Endothelial cell of umbilical vein (primary cell): Measurements from ENCODE around the gene PLB1. TPM values are rescaled to one million over a fixed set of nuclear protein-coding genes. Genes with fewer than 3 reads are reported as not detected.

Source experiments
- BruUV-seq: library from RNA; stranded (reverse); fragments of 400-500 nt; replicated peaks from 2 replicates; lab custom pipeline; 2021; lab: Mats Ljungman, UMichigan
- CTCF ChIA-PET: fragments of 300-600, 350-600 bp; sonication (Branson Sonifier 250); formaldehyde crosslinking; loops from one replicate; lab custom pipeline; 2021; ENCODE audit warnings: antibody characterized with exemption, inconsistent platforms; lab: Charles Lee
- POLR2A ChIA-PET: fragments of 300-600, 350-600 bp; sonication (Branson Sonifier 250); formaldehyde crosslinking; loops from one replicate; lab custom pipeline; 2021; ENCODE audit warnings: antibody characterized with exemption, inconsistent platforms; lab: Charles Lee
- DNase-seq: peaks from one replicate; pipeline ENCODE4 v3.0.0-alpha.2; 2011; ENCODE audit warnings: low read depth, low spot score
- FAIRE-seq: peaks from 2 replicates; lab custom pipeline; 2011; peaks lifted over from hg19 to GRCh38; lab: Jason Lieb, UNC
- H2AFZ ChIP-seq: 2 replicates; pipeline ENCODE4 v1.6.0; 2012; ENCODE audit warnings: low read depth, low read length, control low read depth, inconsistent platforms
- H3K27ac ChIP-seq: 2 replicates; pipeline ENCODE4 v1.5.1; 2011; ENCODE audit warnings: low read depth, mild to moderate bottlenecking, control low read depth, low read length, moderate library complexity; ENCODE audit not compliant: insufficient read depth
- H3K27me3 ChIP-seq, 2 experiments: 2 replicates each; pipeline versions ENCODE4 v1.6.0 to v1.6.1; 2011; ENCODE audit warnings: low read length in 2 of 2, mixed read lengths in 1 of 2; ENCODE audit not compliant: control insufficient read depth in 2 of 2, insufficient read depth in 2 of 2
- H3K36me3 ChIP-seq, 2 experiments: 2 replicates in 1 of 2; 3 replicates in 1 of 2; pipeline ENCODE4 v1.5.1; 2011; ENCODE audit warnings: low read length in 2 of 2, mild to moderate bottlenecking in 1 of 2, moderate library complexity in 1 of 2; ENCODE audit not compliant: control insufficient read depth in 2 of 2, insufficient read depth in 2 of 2; ENCODE audit errors: extremely low read depth in 1 of 2
- H3K4me1 ChIP-seq: 3 replicates; pipeline ENCODE4 v1.5.1; 2011; ENCODE audit warnings: mild to moderate bottlenecking, low read length; ENCODE audit not compliant: control insufficient read depth, insufficient read depth; ENCODE audit errors: extremely low read depth
- H3K4me2 ChIP-seq: 2 replicates; pipeline ENCODE4 v1.6.1; 2011; ENCODE audit warnings: low read length, control low read depth, mixed read lengths; ENCODE audit not compliant: insufficient read depth
- H3K4me3 ChIP-seq, 3 experiments: fragments of 200-600 bp in 1 of 3; sonication (generic), shearing (Covaris generic) in 1 of 3; replicated peaks in 1 of 3; 2 replicates each; pipeline ENCODE4 v1.5.1; 2011 to 2016; ENCODE audit warnings: control low read depth in 3 of 3, low read length in 3 of 3, mild to moderate bottlenecking in 2 of 3, inconsistent platforms in 1 of 3, low read depth in 1 of 3, moderate library complexity in 1 of 3; ENCODE audit not compliant: insufficient read depth in 1 of 3
- H3K79me2 ChIP-seq: 2 replicates; pipeline ENCODE4 v1.6.0; 2012; ENCODE audit warnings: low read length, inconsistent platforms; ENCODE audit not compliant: control insufficient read depth, insufficient read depth
- H3K9ac ChIP-seq: replicated peaks from 2 replicates; pipeline ENCODE3; 2011; ENCODE audit warnings: low read length, control low read depth; ENCODE audit not compliant: insufficient read depth; ENCODE audit errors: extremely low read depth
- H3K9me1 ChIP-seq: replicated peaks from 3 replicates; pipeline ENCODE4 v1.6.0; 2011; ENCODE audit warnings: mild to moderate bottlenecking, low read length; ENCODE audit not compliant: control insufficient read depth, insufficient read depth; ENCODE audit errors: extremely low read depth
- H3K9me3 ChIP-seq: replicated peaks from 2 replicates; pipeline ENCODE4 v1.5.1; 2012; ENCODE audit warnings: low read length, inconsistent platforms; ENCODE audit not compliant: control insufficient read depth, insufficient read depth
- H4K20me1 ChIP-seq: replicated peaks from 2 replicates; pipeline ENCODE3; 2011; ENCODE audit warnings: mild to moderate bottlenecking, low read length; ENCODE audit not compliant: control insufficient read depth, insufficient read depth; ENCODE audit errors: extremely low read depth
- CTCF ChIP-seq, 2 donors: IDR thresholded peaks; 1 replicate in 1 of 2; 2 replicates in 1 of 2; pipeline ENCODE4 v1.5.1; 2011; ENCODE audit warnings: low read length in 2 of 2, mild to moderate bottlenecking in 2 of 2, moderate library complexity in 2 of 2, control low read depth in 1 of 2, inconsistent platforms in 1 of 2, low read depth in 1 of 2; ENCODE audit not compliant: insufficient read depth in 1 of 2; ENCODE audit errors: extremely low read depth in 1 of 2
- EZH2 ChIP-seq: IDR thresholded peaks from 2 replicates; pipeline ENCODE4 v1.6.1; 2012; ENCODE audit warnings: borderline replicate concordance, low read depth, mild to moderate bottlenecking, moderate library complexity, low read length, inconsistent platforms; ENCODE audit not compliant: severe bottlenecking
- FOS ChIP-seq: IDR thresholded peaks from 2 replicates; pipeline ENCODE4 v1.6.1; 2011; ENCODE audit warnings: mild to moderate bottlenecking, low read length, moderate library complexity, borderline replicate concordance; ENCODE audit not compliant: insufficient read depth
- GATA2 ChIP-seq: IDR thresholded peaks from 2 replicates; pipeline ENCODE4 v1.7.0; 2011; ENCODE audit warnings: low read depth, mild to moderate bottlenecking, moderate library complexity, mixed read lengths, low read length; ENCODE audit not compliant: insufficient read length, insufficient read depth
- JUN ChIP-seq: IDR thresholded peaks from 2 replicates; pipeline ENCODE4 v1.6.1; 2011; ENCODE audit warnings: borderline replicate concordance, low read depth; ENCODE audit not compliant: insufficient read length, insufficient read depth
- MAX ChIP-seq: IDR thresholded peaks from 2 replicates; pipeline ENCODE4 v1.6.1; 2011; ENCODE audit not compliant: insufficient read depth, insufficient read length
- MYC ChIP-seq: IDR thresholded peaks from one replicate; pipeline ENCODE4 v1.6.1; 2011; ENCODE audit warnings: mild to moderate bottlenecking, low read depth, low read length
- POLR2A ChIP-seq: IDR thresholded peaks from 2 replicates; pipeline ENCODE4 v1.6.1; 2012; ENCODE audit warnings: low read depth, mild to moderate bottlenecking, control low read depth, low read length
- POLR2AphosphoS5 ChIP-seq: IDR thresholded peaks from 2 replicates; pipeline ENCODE4 v1.6.1; 2012; ENCODE audit warnings: low read depth, mild to moderate bottlenecking, control low read depth, low read length, moderate library complexity; ENCODE audit not compliant: insufficient read depth
- dilution Hi-C: fragments of 300-500 bp; cut with MboI; formaldehyde crosslinking; loops from one replicate; pipeline ENCODE4 v1.15.0; 2019; ENCODE audit warnings: low sequenced_read_pairs; ENCODE audit not compliant: extremely low pct_ligation_motif_present
- intact Hi-C: fragments of 100-400 bp; cut with micrococcal nuclease; formaldehyde crosslinking; loops from one replicate; pipeline ENCODE4 v1.10.0; 2022
- polyA plus RNA-seq, 4 experiments: library from polyadenylated mRNA; depleted of rRNA in 3 of 4; stranded (reverse) in 3 of 4; unstranded in 1 of 4; fragments of >200 nt; gene quantifications; 2 replicates each; pipeline versions ENCODE4 v1.2.1 to v1.2.3, GENCODE V29; 2011 to 2012; ENCODE audit warnings: missing spikeins in 1 of 4
- total RNA-seq: library from RNA; stranded (reverse); gene quantifications from 2 replicates; pipeline ENCODE4 v1.2.3, GENCODE V29; 2021

PLB1 gene
- total and polyA plus RNA-seq, 2 donors (not counting 3 experiments of a cell fraction or from before 2014, with no cell fraction given) = 0.75 to 0.80 TPM

- POLR2A ChIA-PET = no interaction called here
Observed at GRCh38 chr2:28488858-28489575, 6.8 kb upstream of the PLB1 start.

More at GRCh38 chr2:28488858-28489575, 6.8 kb upstream of the PLB1 start:
- Histone ChIP-seq H3K4me3 (no peak overlapping the region), H4K20me1 (no peaks in the 10 kb centered on the region), H3K36me3 (no peaks in the 10 kb centered on the region), H3K27me3 (peaks cover 0 to under 1% of the 10 kb centered on the region in 2 experiments), H3K27ac (no peak overlapping the region), H3K4me2 (no peak overlapping the region), H2AFZ (no peak overlapping the region), H3K9ac (no peak overlapping the region), H3K9me3 (no peaks in the 10 kb centered on the region), H3K4me1 (no peaks in the 10 kb centered on the region), H3K9me1 (no peaks in the 10 kb centered on the region), H3K79me2 (no peaks in the 10 kb centered on the region)
- DNase-seq = no peak
- CTCF ChIA-PET = interaction anchor here (1.0 kb wide), 1 partner anchor 10 kb away, joined by 3 read pairs; no protein-coding TSS in a partner anchor
- intact Hi-C loops = no loop called here
- TF ChIP-seq JUN (no peak), MYC (no peak), EZH2 (no peak), GATA2 (no peak), MAX (no peak), POLR2A (no peak), CTCF (IDR thresholded peaks at IDR 0.05; ENCODE audit: extremely low read depth in 1 of 2, insufficient read depth in 1 of 2, low read depth in 1 of 2, low read length in 2 of 2) (no peak), POLR2AphosphoS5 (no peak), FOS (no peak)
- dilution Hi-C loops = no loop called here
- no TSS peak for BruUV-seq
- no peak for FAIRE-seq
